ENCODE data around the gene ZFYVE9.

DNA sequence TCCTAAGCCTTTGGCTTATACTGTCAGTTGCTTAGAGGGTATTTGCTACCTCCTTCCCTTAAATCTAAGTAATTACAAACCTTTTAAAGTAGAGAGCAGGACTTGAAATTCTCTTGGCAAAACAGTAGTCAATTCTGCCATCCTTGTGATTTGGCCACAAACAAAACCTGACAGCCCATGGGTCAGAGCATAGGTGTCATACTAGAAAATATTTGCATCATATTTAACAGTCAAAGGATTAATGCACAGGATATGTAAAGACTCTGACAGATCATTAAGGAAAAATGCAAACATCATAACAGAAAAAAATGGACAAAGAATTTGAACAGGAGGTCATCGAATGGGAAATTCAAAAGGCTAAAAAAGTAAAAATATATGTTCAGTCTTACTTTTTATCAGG, 50.5 kb downstream of the ZFYVE9 start:
- TF ChIP-seq, protein P1, sequence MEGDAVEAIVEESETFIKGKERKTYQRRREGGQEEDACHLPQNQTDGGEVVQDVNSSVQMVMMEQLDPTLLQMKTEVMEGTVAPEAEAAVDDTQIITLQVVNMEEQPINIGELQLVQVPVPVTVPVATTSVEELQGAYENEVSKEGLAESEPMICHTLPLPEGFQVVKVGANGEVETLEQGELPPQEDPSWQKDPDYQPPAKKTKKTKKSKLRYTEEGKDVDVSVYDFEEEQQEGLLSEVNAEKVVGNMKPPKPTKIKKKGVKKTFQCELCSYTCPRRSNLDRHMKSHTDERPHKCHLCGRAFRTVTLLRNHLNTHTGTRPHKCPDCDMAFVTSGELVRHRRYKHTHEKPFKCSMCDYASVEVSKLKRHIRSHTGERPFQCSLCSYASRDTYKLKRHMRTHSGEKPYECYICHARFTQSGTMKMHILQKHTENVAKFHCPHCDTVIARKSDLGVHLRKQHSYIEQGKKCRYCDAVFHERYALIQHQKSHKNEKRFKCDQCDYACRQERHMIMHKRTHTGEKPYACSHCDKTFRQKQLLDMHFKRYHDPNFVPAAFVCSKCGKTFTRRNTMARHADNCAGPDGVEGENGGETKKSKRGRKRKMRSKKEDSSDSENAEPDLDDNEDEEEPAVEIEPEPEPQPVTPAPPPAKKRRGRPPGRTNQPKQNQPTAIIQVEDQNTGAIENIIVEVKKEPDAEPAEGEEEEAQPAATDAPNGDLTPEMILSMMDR (IDR thresholded peaks at IDR 0.05; ENCODE audit: low read length), result no peak
- TF ChIP-seq EZH2phosphoT487 (IDR thresholded peaks at IDR 0.05; ENCODE audit: low read length) (no peak), EZH2 (optimal IDR thresholded peaks at IDR 0.05; ENCODE audit: low read depth, low read length) (no peak)

Data from MM.1S (cell line).